Stomach (tissue), 9 donors: Measurements from ENCODE around the gene HGS. TPM values are rescaled to one million over a fixed set of nuclear protein-coding genes. Genes with fewer than 3 reads are reported as not detected.

Experiments used
- DNase-seq, 2 donors: peaks; one replicate each; pipeline versions ENCODE4 v3.0.0 to v3.0.0-alpha.2; 2013 to 2019
- H3K27ac ChIP-seq, 5 donors: fragments of 200-600 bp in 4 of 5; sonication (generic) in 4 of 5; one replicate each; pipeline ENCODE4 v1.5.1; 2013 to 2019; ENCODE audit warnings: mild to moderate bottlenecking in 1 of 5, moderate library complexity in 1 of 5
- H3K27me3 ChIP-seq, 3 donors: fragments of 200-600 bp; sonication (generic); one replicate each; pipeline ENCODE4 v1.5.1; 2017 to 2019; ENCODE audit warnings: mixed run types in 1 of 3
- H3K36me3 ChIP-seq, 4 donors: fragments of 200-600 bp; sonication (generic); 1 replicate in 3 of 4; 2 replicates in 1 of 4; pipeline ENCODE4 v1.5.1; 2016 to 2019
- H3K4me1 ChIP-seq, 4 donors: fragments of 200-600 bp; sonication (generic); one replicate each; pipeline ENCODE4 v1.5.1; 2016 to 2019
- H3K4me3 ChIP-seq, 4 donors: fragments of 200-600 bp; sonication (generic) in 3 of 4; one replicate each; pipeline ENCODE4 v1.5.1; 2016 to 2019; ENCODE audit warnings: mild to moderate bottlenecking in 1 of 4
- H3K9me3 ChIP-seq, 4 donors: fragments of 200-600 bp; sonication (generic); one replicate each; pipeline ENCODE4 v1.5.1; 2016 to 2019
- CTCF ChIP-seq, 7 experiments: fragments of 450-650 bp in 4 of 7; fragments of 200-600 bp in 3 of 7; sonication (generic) in 3 of 7; IDR thresholded peaks; one replicate each; pipeline ENCODE4 v1.5.1; 2016 to 2019; ENCODE audit warnings: antibody characterized with exemption in 7 of 7, control low read depth in 2 of 7, mild to moderate bottlenecking in 1 of 7
- EP300 ChIP-seq: sonication (generic); formaldehyde crosslinking; IDR thresholded peaks from one replicate; pipeline ENCODE4 v1.6.1; 2017; ENCODE audit warnings: antibody characterized with exemption
- POLR2A ChIP-seq, 4 donors: fragments of 450-650 bp; IDR thresholded peaks; one replicate each; pipeline ENCODE4 v1.6.1; 2016; ENCODE audit warnings: antibody characterized with exemption in 4 of 4, control low read depth in 2 of 4, mild to moderate bottlenecking in 1 of 4, moderate library complexity in 1 of 4
- POLR2AphosphoS5 ChIP-seq, 3 donors: sonication (generic); formaldehyde crosslinking; IDR thresholded peaks; one replicate each; pipeline ENCODE4 v1.6.1; 2016; ENCODE audit warnings: antibody characterized with exemption in 3 of 3
- WGBS, 5 donors: extraction: QIAGEN DNeasy Blood & Tissue Kit in 3 of 5; methylation state at CpG; one replicate each; pipeline versions ENCODE4 v1.1.5 to v1.1.7; 2013 to 2018; 5-methylcytosine and 5-hydroxymethylcytosine counted together
- intact Hi-C: fragments of 100-400 bp; cut with DNase I; formaldehyde crosslinking; loops from one replicate; pipeline ENCODE4 v1.15.1; 2023; ENCODE audit warnings: low total_unique reads
- polyA plus RNA-seq, 3 donors: library from polyadenylated mRNA; stranded (reverse); fragments of 200-250 nt; gene quantifications; one replicate each; pipeline ENCODE4 v1.2.3, GENCODE V29; 2013
- total RNA-seq, 5 donors: library from RNA; depleted of rRNA; stranded (reverse); fragments of >200 nt; gene quantifications; one replicate each; pipeline versions ENCODE4 v1.1.0 to v1.2.3, GENCODE V29; 2014 to 2016
- donor health status: healthy with polysubstance abuse.
- donor health status: Bipolar disorder and iron deficiency.
- donor health status: healthy.

The HGS gene
- total and polyA plus RNA-seq, 8 donors = 52.0 to 275 (median 129) TPM

- intact Hi-C loops = no loop called here
- H3K4me3 ChIP-seq = no peak overlapping the region
- TF ChIP-seq CTCF (IDR thresholded peaks at IDR 0.05) = no peak
- no peak for TF ChIP-seq POLR2AphosphoS5 (IDR thresholded peaks at IDR 0.05)
- TF ChIP-seq POLR2A (IDR thresholded peaks at IDR 0.05) = no peak
- no peak for TF ChIP-seq EP300
- no peaks in the 10 kb centered on the region for H3K27me3 ChIP-seq
- WGBS, 5 donors = 89 to 92% (median 90%) methylated on average over 25 to 32 of the region's 32 CpGs
- H3K27ac ChIP-seq = no peak overlapping the region
- peaks cover 35 to 46% (median 43%) of the 10 kb centered on the region in 4 donors for H3K4me1 ChIP-seq
- H3K9me3 ChIP-seq = no peaks in the 10 kb centered on the region
- H3K36me3 ChIP-seq = peaks cover 4 to 49% (median 45%) of the 10 kb centered on the region in 4 donors
- DNase-seq = no peak
These were observed 31.5 kb downstream of the HGS start for GRCh38 chr17:81715107-81715871.

GRCh38 chr17:81715872-81716673, 32.3 kb downstream of the HGS start:
- Histone ChIP-seq H3K4me3 (no peak overlapping the region), H3K36me3 (peaks cover 4 to 54% (median 49%) of the 10 kb centered on the region in 4 donors), H3K27me3 (no peaks in the 10 kb centered on the region), H3K27ac (no peak overlapping the region), H3K9me3 (no peaks in the 10 kb centered on the region), H3K4me1 (peaks cover 28 to 39% (median 35%) of the 10 kb centered on the region in 4 donors)
- DNase-seq = no peak
- TF ChIP-seq POLR2AphosphoS5 (IDR thresholded peaks at IDR 0.05) (no peak), EP300 (no peak), POLR2A (IDR thresholded peaks at IDR 0.05) (no peak), CTCF (IDR thresholded peaks at IDR 0.05) (no peak)
- intact Hi-C loops = no loop called here
- 88 to 93% (median 90%) methylated on average over 22 to 43 of the region's 43 CpGs for WGBS, 5 donors

DNA sequence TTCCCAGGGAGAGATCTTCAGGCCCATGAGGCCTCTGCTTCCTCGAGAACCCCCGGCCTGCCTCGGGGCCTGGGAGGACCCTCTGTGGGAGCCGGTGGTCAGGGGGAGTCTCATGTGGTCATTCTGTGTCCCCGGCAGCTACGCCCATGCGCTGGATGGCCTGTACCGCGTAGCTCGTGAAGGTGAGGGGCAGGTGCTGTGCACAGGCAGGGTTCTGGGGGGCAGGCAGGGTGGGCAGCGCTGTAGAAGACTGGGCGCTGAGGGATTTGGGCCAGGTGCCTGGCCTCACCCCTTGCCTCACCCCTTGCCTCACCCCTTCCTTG, 32.8 kb downstream of the HGS start:
- H3K9me3 ChIP-seq = no peaks in the 10 kb centered on the region
- peaks cover 4 to 54% (median 49%) of the 10 kb centered on the region in 4 donors for H3K36me3 ChIP-seq
- no peak overlapping the region for H3K4me3 ChIP-seq
- DNase-seq = no peak
- intact Hi-C loops = no loop called here
- H3K27ac ChIP-seq = no peak overlapping the region
- TF ChIP-seq POLR2A (IDR thresholded peaks at IDR 0.05) (no peak), CTCF (IDR thresholded peaks at IDR 0.05) (no peak), POLR2AphosphoS5 (IDR thresholded peaks at IDR 0.05) (no peak), EP300 (no peak)
- H3K27me3 ChIP-seq = no peaks in the 10 kb centered on the region
- H3K4me1 ChIP-seq = peaks cover 22 to 36% (median 31%) of the 10 kb centered on the region in 4 donors
- WGBS, 5 donors = 93 to 100% (median 95%) methylated on average over 1 to 12 of the region's 12 CpGs

DNA sequence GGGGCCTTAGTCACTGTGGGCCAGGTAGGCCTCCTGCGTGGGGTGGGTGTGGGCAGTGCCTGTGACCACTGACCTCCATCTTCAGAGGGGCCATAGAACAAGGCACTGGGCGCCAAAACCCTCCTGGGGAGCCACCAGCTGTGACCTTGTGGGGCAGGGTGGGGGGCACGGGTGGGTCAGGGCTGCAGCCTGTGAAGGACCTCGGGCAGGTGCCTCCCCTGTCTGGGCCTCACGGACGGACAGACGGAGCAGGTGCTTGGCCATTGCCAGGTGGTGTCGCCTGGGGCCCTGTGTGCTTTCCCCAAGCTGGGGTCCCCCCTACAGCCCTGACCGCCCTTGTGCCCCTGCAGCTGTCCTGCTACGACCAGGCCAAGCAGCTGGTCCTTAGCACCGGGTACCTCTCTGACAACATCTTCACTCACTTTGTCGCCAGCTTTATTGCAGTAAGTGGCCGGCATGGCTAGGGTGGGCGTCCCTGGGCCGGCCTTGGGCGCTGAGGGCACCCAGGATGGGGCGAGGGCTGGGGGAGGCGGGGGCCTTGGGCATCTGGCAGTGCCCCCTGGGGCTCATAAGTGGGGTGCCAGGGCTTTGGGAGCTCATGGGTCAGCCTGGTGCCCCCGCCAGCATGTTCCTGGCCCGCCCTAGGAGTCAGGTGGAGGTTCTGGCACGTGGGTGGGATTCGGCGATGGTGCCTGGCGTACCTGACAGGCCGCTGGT, 33.4 kb downstream of the HGS start:
- Histone ChIP-seq H3K27me3 (no peaks in the 10 kb centered on the region), H3K27ac (no peak overlapping the region), H3K36me3 (peaks cover 4 to 54% (median 49%) of the 10 kb centered on the region in 4 donors), H3K4me3 (no peak overlapping the region), H3K9me3 (no peaks in the 10 kb centered on the region), H3K4me1 (peaks cover 22 to 40% (median 35%) of the 10 kb centered on the region in 4 donors)
- no peak for DNase-seq
- no peak for TF ChIP-seq EP300
- no peak for TF ChIP-seq POLR2AphosphoS5 (IDR thresholded peaks at IDR 0.05)
- no peak for TF ChIP-seq POLR2A (IDR thresholded peaks at IDR 0.05)
- TF ChIP-seq CTCF (IDR thresholded peaks at IDR 0.05) = no peak
- WGBS, 5 donors = 94 to 97% (median 95%) methylated on average over 13 to 25 of the region's 25 CpGs
- intact Hi-C loops = no loop called here
